Purkinje cell (primary cell): ENCODE measurements around the gene TPX2. TPM values are rescaled to one million over a fixed set of nuclear protein-coding genes. Genes with fewer than 3 reads are reported as not detected.

Experiments
- polyA plus RNA-seq: library from polyadenylated mRNA; unstranded; fragments of >200 nt; fragmentation: Nextera tagmentation; gene quantifications from 2 replicates; pipeline ENCODE4 v1.2.1, GENCODE V29; 2014

TPX2 gene
- 18.5 and 20.4 TPM in 2 replicates for polyA plus RNA-seq

GRCh38 chr20:31738729-31739549, at the start of gene TPX2:
Gene TPX2 (plus strand): TSS chr20:31739290. CDS start chr20:31757477, 18,187 bp downstream.

GRCh38 chr20:31722257-31723068, 16.6 kb upstream of the TPX2 start, which contains the start of gene BCL2L1:
Gene BCL2L1 (minus strand): TSS chr20:31722868. CDS start chr20:31722218, 650 bp downstream.

GRCh38 chr20:31819083-31819784, 80.1 kb downstream of the TPX2 start, which contains the start of gene MYLK2:
Gene MYLK2 (plus strand): TSS chr20:31819356. CDS start chr20:31819581, 225 bp downstream.

GRCh38 chr20:31845300-31845863, 106.3 kb downstream of the TPX2 start, which contains the start of gene FOXS1:
Gene FOXS1 (minus strand): TSS chr20:31845604. CDS start chr20:31845542, 62 bp downstream.

Other genes starting within 250 kb of the TPX2 start
- gene HM13, start 224.8 kb upstream of the TPX2 start, polyA plus RNA-seq = 20.3 and 27.0 TPM in 2 replicates
- gene ID1, start 134.0 kb upstream of the TPX2 start, polyA plus RNA-seq = 0.41 and 0.75 TPM in 2 replicates
- 1.9 TPM in 1 of 2 replicates, not detected in the other for gene COX4I2, start 101.4 kb upstream of the TPX2 start, polyA plus RNA-seq
- 1.2 and 6.4 TPM in 2 replicates for gene BCL2L1, start 16.4 kb upstream of the TPX2 start, polyA plus RNA-seq
- gene MYLK2, start 80.1 kb downstream of the TPX2 start, polyA plus RNA-seq = not detected in 2 replicates
- gene FOXS1, start 106.3 kb downstream of the TPX2 start, polyA plus RNA-seq = not detected in 2 replicates
- gene DUSP15, start 131.2 kb downstream of the TPX2 start, polyA plus RNA-seq = not detected in 2 replicates
- 0.14 TPM in 1 of 2 replicates, not detected in the other for gene TTLL9, start 131.3 kb downstream of the TPX2 start, polyA plus RNA-seq
- gene PDRG1, start 212.8 kb downstream of the TPX2 start, polyA plus RNA-seq = 26.0 and 32.6 TPM in 2 replicates
- 0.04 and 0.35 TPM in 2 replicates for gene XKR7, start 228.9 kb downstream of the TPX2 start, polyA plus RNA-seq